ENCODE measurements around the gene RGS17. TPM values are rescaled to one million over a fixed set of nuclear protein-coding genes. Genes with fewer than 3 reads are reported as not detected.
"Not testable (repeated sequence)": the region's sequence is repeated elsewhere in the genome, so short reads cannot be mapped to it uniquely, and the experiment has no call there.

Gene RGS17
- total and polyA plus RNA-seq, 5 experiments from 2014 or later, result 0.13 TPM; not detected in 4

DNA sequence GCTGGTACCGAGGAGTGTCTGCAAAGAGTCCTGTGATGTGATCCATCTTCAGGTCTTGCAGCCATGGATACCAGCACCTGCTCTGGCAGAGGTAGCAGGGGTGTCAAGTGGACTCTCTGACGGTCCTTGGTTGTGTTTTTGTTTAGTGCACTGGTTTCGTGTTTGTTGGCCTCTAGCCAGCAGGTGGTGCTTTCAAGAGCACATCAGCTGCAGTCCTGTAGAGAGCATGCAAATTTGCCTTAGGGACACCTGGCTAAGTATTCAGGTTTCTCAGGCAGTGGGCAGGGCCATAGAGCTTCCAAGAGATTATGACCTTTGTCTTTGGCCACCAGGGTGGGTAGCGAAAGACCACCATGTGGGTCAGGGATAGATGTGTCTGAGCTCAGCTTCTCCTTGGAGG is 14.5 kb upstream of the RGS17 start:
- DNase-seq, result no peak
- Mint-ChIP-seq H3K36me3 (no peaks in the 10 kb centered on the region), H3K9me3 (peaks cover 0 to 4% (median 0%) of the 10 kb centered on the region in 9 donors), H3K27me3 (peaks cover 0 to 13% (median 9%) of the 10 kb centered on the region in 5 donors), H3K4me3 (no peak overlapping the region), H3K4me1 (peaks cover 0 to 2% (median 0%) of the 10 kb centered on the region in 4 donors), H3K27ac (no peak overlapping the region)
- no peak for ATAC-seq
- POLR2A ChIA-PET, result no interaction called here

DNA sequence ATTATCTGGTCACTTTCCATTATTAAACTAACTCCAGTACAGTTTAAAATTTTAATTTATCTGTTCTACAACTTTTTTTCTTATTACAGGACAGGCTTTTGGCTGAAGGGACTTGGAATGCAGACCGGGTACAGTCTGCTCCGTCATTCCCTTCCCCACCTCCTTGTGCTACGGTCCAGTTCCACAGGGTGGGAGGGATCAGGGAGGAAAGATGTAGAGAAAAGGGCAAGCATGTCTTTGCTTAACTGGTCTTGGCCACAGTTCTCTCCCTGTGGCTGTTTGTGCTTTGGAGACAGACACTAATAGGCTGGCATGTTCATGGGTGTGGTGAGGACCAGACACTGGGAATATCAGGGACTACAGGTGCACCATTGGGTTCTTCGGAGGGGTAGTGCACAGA is 12.1 kb upstream of the RGS17 start:
- ATAC-seq, result no peak
- no peak overlapping the region for H3K4me3 Mint-ChIP-seq
- POLR2A ChIA-PET, result no interaction called here

DNA sequence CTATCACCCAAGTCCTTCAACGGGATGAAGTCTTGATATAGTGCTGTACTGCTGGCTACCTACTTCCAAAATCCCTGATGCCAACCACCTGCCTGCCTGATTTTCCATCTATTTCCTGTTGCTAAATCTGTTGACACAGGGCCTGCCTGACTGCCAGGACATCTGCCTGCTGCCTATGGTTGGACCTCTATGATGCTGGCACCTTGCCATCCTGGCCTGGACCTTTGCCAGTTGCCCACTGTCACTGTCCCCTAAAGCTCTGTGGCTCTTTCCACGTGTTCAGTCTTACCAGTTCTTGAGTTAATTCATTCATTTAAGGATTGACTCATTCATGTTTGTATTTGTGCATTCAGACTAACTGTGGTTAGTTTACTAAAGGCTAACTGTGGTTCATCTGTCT is 9.2 kb upstream of the RGS17 start:
- POLR2A ChIA-PET, result no interaction called here
- peaks cover 0 to 8% (median 7%) of the 10 kb centered on the region in 5 donors for H3K27me3 Mint-ChIP-seq
- peaks cover 2 to 5% (median 2%) of the 10 kb centered on the region in 4 donors for H3K4me1 Mint-ChIP-seq
- peaks cover 0 to 4% (median 0%) of the 10 kb centered on the region in 9 donors for H3K9me3 Mint-ChIP-seq
- no peak overlapping the region for H3K27ac Mint-ChIP-seq
- H3K4me3 Mint-ChIP-seq, result no peak overlapping the region
- no peaks in the 10 kb centered on the region for H3K36me3 Mint-ChIP-seq
- ATAC-seq (no peak), DNase-seq (no peak)

More for the DNA sequence above, 12.1 kb upstream of the RGS17 start:
- peaks cover 0 to 4% (median 0%) of the 10 kb centered on the region in 9 donors for H3K9me3 Mint-ChIP-seq
- no peak for DNase-seq
- peaks cover 0 to 11% (median 9%) of the 10 kb centered on the region in 5 donors for H3K27me3 Mint-ChIP-seq
- no peaks in the 10 kb centered on the region for H3K36me3 Mint-ChIP-seq
- no peak overlapping the region for H3K27ac Mint-ChIP-seq
- H3K4me1 Mint-ChIP-seq, result peaks cover 0 to 2% (median 0%) of the 10 kb centered on the region in 4 donors

DNA sequence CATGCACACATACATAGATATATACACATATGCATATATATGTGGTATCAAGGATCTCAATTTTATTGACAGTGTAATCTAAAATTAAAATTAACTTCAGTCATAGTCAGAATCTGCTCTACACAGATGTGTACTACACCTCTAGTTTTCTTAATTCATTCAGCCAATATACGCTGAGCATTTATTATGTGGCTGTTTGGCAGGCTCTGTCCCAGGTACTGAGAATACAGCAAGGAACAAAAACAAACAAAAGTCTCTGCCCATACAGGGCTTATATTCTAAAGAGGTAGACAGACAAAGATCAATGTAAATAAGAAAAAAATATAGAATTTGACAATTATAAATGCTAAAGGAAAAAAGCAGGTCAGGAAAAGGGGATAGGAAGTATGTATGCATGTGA is 7.8 kb upstream of the RGS17 start:
- no peak overlapping the region for H3K27ac Mint-ChIP-seq
- H3K4me3 Mint-ChIP-seq, result no peak overlapping the region
- peaks cover 2 to 7% (median 3%) of the 10 kb centered on the region in 4 donors for H3K4me1 Mint-ChIP-seq
- H3K9me3 Mint-ChIP-seq, result no peaks in the 10 kb centered on the region
- ATAC-seq, result no peak
- no peak for DNase-seq
- no peaks in the 10 kb centered on the region for H3K36me3 Mint-ChIP-seq
- H3K27me3 Mint-ChIP-seq, result peaks cover 0 to 5% (median 4%) of the 10 kb centered on the region in 5 donors
- POLR2A ChIA-PET, result no interaction called here

DNA sequence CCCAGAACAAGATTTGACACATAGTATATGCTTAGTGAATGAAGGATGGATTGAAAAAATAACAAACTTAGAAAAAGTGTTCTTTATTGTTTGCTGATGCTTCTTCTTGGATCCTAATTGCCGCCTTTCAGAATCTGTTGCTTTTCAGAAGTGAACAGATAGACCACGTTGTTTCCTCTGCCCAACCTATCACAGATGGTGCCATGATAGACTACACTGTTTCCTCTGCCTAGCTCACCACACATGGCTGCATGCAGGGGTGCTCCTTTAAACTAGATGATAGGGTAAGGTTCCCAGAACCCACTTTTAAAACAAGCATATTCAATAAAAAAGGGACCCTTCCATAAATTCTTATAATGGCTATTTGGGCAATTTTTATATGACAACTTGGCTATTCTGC is 4.6 kb upstream of the RGS17 start:
- POLR2A ChIA-PET, result no interaction called here
- DNase-seq (no peak), ATAC-seq (no peak)
- Mint-ChIP-seq H3K27me3 (peaks cover 7 to 22% (median 19%) of the 10 kb centered on the region in 5 donors), H3K27ac (no peak overlapping the region), H3K36me3 (no peaks in the 10 kb centered on the region), H3K9me3 (peaks cover 0 to 4% (median 0%) of the 10 kb centered on the region in 9 donors), H3K4me1 (peaks cover 0 to 13% (median 10%) of the 10 kb centered on the region in 4 donors), H3K4me3 (no peak overlapping the region)

DNA sequence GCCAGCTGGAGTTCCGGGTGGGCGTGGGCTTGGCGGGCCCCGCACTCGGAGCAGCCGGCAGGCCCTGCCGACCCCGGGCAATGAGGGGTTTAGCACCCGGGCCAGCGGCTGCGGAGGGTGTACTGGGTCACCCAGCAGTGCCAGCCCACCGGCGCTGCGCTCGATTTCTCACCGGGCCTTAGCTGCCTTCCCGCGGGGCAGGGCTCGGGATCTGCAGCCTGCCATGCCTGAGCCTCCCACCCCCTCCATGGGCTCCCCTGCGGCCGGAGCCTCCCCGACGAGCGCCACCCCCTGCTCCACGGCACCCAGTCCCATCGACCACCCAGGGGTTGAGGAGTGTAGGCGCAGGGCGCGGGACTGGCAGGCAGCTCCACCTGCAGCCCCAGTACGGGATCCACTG is 2.6 kb upstream of the RGS17 start:
- DNase-seq, H3K9me3 Mint-ChIP-seq, H3K27ac Mint-ChIP-seq, ATAC-seq, POLR2A ChIA-PET, H3K36me3 Mint-ChIP-seq, H3K4me3 Mint-ChIP-seq: not testable (repeated sequence)
- peaks cover 15 to 42% (median 32%) of the 10 kb centered on the region in 5 donors for H3K27me3 Mint-ChIP-seq
- H3K4me1 Mint-ChIP-seq, result peaks cover 6 to 29% (median 24%) of the 10 kb centered on the region in 4 donors

DNA sequence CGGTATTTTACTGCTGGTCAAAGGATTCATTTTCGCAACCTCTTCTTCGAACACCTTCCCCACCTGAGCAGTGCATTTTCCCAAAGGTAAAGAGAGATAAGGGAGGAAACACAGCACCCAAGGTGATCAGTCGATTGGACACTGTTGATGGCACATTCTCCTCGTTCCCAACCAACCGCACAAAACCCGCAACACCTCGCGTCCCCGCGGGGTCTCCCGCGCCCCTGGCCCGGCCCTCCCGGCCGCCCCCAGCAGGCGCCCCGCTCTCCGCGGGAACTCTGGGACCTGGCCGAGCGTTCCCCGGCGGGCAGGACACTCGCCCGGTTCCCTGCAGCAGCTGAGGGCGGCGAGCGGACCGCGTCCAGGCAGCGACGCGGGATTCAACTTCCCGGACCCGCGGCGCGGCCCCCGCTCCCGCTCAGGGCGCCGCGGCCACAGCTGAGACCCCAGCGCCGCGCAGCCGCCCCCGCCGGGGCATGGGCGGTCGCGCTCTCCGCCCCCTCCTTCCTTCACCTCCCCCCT is 506 bp downstream of the RGS17 start:
- Mint-ChIP-seq H3K9me3 (peaks cover 0 to 6% (median 0%) of the 10 kb centered on the region in 9 donors), H3K27me3 (peaks cover 17 to 68% (median 46%) of the 10 kb centered on the region in 5 donors), H3K4me1 (peaks cover 6 to 28% (median 23%) of the 10 kb centered on the region in 4 donors), H3K4me3 (peak overlapping the region; percentile 74 to 90 (median 87)), H3K27ac (no peak overlapping the region), H3K36me3 (no peaks in the 10 kb centered on the region)
- ATAC-seq (no peak), DNase-seq (peak in 1 of 10 donors; percentile 3)
- POLR2A ChIA-PET, result no interaction called here

DNA sequence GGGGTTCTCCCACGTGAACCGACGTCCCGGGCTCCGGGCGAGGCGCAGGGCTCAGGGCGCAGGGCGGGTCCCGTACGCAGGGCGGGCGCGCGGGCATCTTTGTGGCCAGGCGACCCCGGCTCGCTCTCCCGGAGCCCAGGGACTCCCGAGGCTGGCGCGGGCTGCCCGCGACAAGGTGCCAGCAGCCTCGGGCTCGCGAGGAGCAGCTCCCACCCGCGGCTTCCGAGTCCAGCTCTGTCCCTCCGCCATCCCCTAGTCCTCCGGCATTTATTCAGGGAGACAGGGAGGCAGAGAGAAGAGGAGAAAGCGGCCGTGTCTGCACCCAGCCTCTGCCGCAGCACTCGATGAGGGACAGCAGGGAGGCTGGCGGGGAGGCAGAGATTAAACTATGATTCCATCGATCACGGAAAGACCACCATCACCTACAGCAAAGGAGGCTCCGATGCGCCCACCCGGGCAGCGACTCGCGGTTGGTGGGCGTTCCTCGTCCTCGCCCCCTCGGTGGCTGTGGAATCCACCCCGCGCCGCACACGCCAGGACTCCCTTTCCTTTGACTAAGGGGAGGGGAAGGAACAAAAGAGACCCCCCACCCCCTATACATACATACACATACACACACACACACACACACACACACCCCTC is 1.1 kb downstream of the RGS17 start:
- peak overlapping the region; percentile 74 to 89 (median 86) for H3K4me3 Mint-ChIP-seq
- no peaks in the 10 kb centered on the region for H3K36me3 Mint-ChIP-seq
- H3K4me1 Mint-ChIP-seq, result peaks cover 6 to 26% (median 19%) of the 10 kb centered on the region in 4 donors
- DNase-seq (no peak), ATAC-seq (no peak)
- H3K9me3 Mint-ChIP-seq, result peaks cover 0 to 6% (median 0%) of the 10 kb centered on the region in 9 donors
- POLR2A ChIA-PET, result no interaction called here
- peaks cover 17 to 68% (median 47%) of the 10 kb centered on the region in 5 donors for H3K27me3 Mint-ChIP-seq
- H3K27ac Mint-ChIP-seq, result no peak overlapping the region

DNA sequence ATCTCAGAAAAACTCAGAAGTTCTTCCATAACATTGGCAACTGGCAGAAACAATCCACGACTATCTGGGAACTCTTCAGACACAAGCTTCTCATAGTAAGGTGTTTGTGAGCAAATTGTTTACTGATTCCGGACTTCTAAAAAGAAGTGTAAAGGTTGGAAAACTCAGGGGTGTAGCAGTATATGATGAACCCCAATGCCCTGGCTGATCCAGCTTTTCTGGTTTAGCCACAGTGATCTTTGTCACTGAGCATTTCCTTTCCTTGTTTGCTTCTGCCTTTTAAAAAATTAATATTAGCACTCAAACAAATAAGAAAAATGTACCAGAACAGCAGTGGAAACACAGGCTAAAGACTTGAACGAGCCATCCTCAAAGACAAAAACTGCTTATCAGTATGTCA is 4.9 kb downstream of the RGS17 start:
- Mint-ChIP-seq H3K9me3 (peaks cover 0 to 2% (median 0%) of the 10 kb centered on the region in 9 donors), H3K27ac (no peak overlapping the region), H3K36me3 (no peaks in the 10 kb centered on the region), H3K27me3 (peaks cover 20 to 60% (median 35%) of the 10 kb centered on the region in 5 donors), H3K4me3 (no peak overlapping the region), H3K4me1 (peaks cover 6 to 23% (median 14%) of the 10 kb centered on the region in 4 donors)
- ATAC-seq (no peak), DNase-seq (no peak)
- POLR2A ChIA-PET, result no interaction called here

DNA sequence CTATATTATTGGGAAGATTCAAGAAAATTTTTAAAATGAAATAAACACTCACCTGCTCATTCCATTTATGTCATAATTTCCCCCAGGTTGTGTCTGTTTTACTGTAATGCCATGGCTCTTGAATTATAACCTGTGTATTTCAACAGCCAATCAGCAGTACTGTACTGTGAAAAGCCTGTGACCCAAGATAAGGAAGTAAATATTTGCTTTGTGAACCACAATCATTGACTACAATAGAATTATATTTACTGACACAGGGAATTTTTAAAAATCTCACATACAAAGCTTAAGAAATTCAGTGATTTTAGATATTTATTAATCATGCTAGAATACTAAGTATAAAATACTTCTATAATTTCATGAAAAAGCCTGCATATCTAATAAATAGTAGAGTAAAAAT is 6.0 kb downstream of the RGS17 start:
- H3K9me3 Mint-ChIP-seq, result peaks cover 0 to 2% (median 0%) of the 10 kb centered on the region in 9 donors

DNA sequence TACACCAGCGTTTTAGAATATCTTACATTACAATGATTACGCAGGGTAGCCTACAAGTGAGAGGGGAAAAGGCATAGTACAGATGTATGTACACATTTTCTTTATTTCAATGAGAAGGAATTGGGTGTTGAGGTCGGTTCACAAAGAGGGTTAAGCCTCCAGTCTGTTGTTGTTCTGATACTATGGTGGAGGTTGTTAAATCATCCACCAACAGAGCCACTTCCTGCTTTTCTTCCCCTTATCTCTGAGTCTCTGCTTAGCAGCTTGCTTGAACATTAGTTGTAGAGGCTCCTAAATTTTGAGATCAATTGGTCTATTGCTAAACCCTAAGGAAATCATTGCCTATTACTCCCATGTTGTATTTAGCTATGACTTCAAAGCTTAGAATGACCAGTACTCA is 7.3 kb downstream of the RGS17 start:
- ATAC-seq (no peak), DNase-seq (no peak)
- Mint-ChIP-seq H3K4me1 (peaks cover 0 to under 1% (median 0%) of the 10 kb centered on the region in 4 donors), H3K9me3 (no peaks in the 10 kb centered on the region), H3K27ac (no peak overlapping the region), H3K27me3 (peaks cover 14 to 52% (median 28%) of the 10 kb centered on the region in 5 donors), H3K36me3 (no peaks in the 10 kb centered on the region), H3K4me3 (no peak overlapping the region)
- POLR2A ChIA-PET, result no interaction called here

More for the DNA sequence above, 6.0 kb downstream of the RGS17 start:
- ATAC-seq (no peak), DNase-seq (no peak)
- Mint-ChIP-seq H3K27me3 (peaks cover 25 to 61% (median 37%) of the 10 kb centered on the region in 5 donors), H3K4me1 (peaks cover 4 to 11% (median 8%) of the 10 kb centered on the region in 4 donors), H3K4me3 (no peak overlapping the region), H3K27ac (no peak overlapping the region), H3K36me3 (no peaks in the 10 kb centered on the region)
- POLR2A ChIA-PET, result no interaction called here

DNA sequence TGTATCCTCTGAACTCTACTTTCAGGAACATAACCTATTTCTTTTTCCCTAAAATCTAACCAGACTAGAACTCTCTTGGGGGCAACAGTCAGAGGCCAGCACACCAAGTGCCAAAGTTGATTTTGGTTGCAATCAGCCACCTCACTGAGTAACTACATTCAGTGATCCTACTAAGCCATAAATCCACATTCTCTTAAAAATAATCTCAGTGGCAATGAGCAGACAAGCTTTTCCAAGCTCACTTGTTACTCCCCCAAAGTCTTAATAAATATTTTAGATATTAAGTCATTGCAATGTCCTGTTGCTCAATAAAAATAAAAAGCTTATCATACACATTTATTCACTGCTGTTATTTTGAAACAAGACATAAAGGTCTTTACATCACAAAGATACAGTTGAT is 9.8 kb downstream of the RGS17 start:
- POLR2A ChIA-PET, result no interaction called here
- Mint-ChIP-seq H3K36me3 (no peaks in the 10 kb centered on the region), H3K4me3 (no peak overlapping the region), H3K9me3 (no peaks in the 10 kb centered on the region), H3K27ac (no peak overlapping the region), H3K27me3 (peaks cover 11 to 32% (median 14%) of the 10 kb centered on the region in 5 donors), H3K4me1 (no peaks in the 10 kb centered on the region)
- ATAC-seq, result no peak
- no peak for DNase-seq

DNA sequence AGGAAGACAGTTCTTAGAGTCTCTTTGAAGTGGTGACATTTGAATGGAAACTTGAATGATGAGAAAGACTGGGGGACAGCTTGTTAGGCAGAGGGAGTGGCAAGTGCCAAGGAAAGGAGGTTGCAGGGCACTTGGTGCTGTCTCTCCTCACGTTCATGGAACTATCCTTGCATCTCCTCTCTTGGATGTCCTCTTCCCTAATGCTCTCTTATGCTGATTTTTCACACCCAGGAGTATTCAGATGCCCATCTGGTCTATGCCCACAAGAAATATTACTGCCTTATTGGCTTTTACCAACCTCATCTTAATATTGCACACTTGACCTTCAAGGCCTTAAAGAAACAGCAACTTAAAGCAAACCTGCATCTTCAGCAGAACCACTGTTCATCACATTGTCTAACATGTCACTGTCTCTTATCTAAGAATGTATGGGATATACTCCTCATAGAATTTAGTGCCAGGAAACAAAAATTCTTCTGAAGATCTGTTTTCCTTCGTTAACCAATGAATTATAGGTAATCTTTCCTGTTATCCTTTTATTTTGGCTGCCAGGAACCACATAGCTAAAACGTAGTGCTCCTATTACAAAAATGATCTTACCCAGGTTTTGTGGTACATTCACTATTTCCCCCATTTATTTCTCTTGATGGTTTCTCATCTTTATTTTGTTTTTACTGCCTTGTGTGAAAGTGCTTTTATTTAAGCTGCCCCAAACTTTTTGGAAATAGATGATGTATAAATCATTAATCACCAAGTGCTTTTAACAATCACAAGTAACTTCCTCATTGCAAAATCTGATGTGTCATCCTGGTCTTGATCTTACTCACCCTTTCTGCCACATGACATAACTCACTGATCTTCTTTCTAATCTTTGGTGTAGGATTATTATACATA is 12.8 kb downstream of the RGS17 start:
- no peak overlapping the region for H3K4me3 Mint-ChIP-seq
- no peak overlapping the region for H3K27ac Mint-ChIP-seq
- POLR2A ChIA-PET, result no interaction called here
- H3K4me1 Mint-ChIP-seq, result no peaks in the 10 kb centered on the region
- ATAC-seq, result no peak
- no peak for DNase-seq
- peaks cover 4 to 14% (median 12%) of the 10 kb centered on the region in 5 donors for H3K27me3 Mint-ChIP-seq
- H3K9me3 Mint-ChIP-seq, result peaks cover 0 to 13% (median 8%) of the 10 kb centered on the region in 9 donors
- peaks cover 0 to 6% (median 4%) of the 10 kb centered on the region in 3 donors for H3K36me3 Mint-ChIP-seq
